Coronary artery (tissue), 2 donors: ENCODE data around the gene PRDM10.

ENCODE experiments used
- DNase-seq: peaks from one replicate; pipeline ENCODE4 v3.0.0-alpha.2; 2017; ENCODE audit warnings: low spot score
- H3K27ac ChIP-seq, 2 donors: fragments of 200-600 bp; sonication (generic); one replicate each; pipeline ENCODE4 v1.5.1; 2016 to 2019
- H3K4me3 ChIP-seq: fragments of 200-600 bp; sonication (generic); 2 replicates; pipeline ENCODE4 v1.5.1; 2016; ENCODE audit warnings: mild to moderate bottlenecking, moderate library complexity
- TF ChIP-seq, protein P1 (sequence below): fragments of 200-600 bp; sonication (generic); IDR thresholded peaks from one replicate; pipeline ENCODE4 v1.5.1; 2019; ENCODE audit warnings: antibody characterized with exemption

Gene PRDM10

GRCh38 chr11:129910360-129910759, 92.3 kb downstream of the PRDM10 start:
- TF ChIP-seq, protein P1, sequence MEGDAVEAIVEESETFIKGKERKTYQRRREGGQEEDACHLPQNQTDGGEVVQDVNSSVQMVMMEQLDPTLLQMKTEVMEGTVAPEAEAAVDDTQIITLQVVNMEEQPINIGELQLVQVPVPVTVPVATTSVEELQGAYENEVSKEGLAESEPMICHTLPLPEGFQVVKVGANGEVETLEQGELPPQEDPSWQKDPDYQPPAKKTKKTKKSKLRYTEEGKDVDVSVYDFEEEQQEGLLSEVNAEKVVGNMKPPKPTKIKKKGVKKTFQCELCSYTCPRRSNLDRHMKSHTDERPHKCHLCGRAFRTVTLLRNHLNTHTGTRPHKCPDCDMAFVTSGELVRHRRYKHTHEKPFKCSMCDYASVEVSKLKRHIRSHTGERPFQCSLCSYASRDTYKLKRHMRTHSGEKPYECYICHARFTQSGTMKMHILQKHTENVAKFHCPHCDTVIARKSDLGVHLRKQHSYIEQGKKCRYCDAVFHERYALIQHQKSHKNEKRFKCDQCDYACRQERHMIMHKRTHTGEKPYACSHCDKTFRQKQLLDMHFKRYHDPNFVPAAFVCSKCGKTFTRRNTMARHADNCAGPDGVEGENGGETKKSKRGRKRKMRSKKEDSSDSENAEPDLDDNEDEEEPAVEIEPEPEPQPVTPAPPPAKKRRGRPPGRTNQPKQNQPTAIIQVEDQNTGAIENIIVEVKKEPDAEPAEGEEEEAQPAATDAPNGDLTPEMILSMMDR: no peak
- Histone ChIP-seq H3K4me3 (no peak overlapping the region), H3K27ac (no peak overlapping the region)
- no peak for DNase-seq

GRCh38 chr11:129905402-129905801, 97.2 kb downstream of the PRDM10 start:
- DNase-seq: no peak

GRCh38 chr11:129896062-129896461, 106.6 kb downstream of the PRDM10 start:
- TF ChIP-seq, protein P1: no peak
- Histone ChIP-seq H3K27ac (peak overlapping the region; percentile 69 to 92), H3K4me3 (peak overlapping the region; percentile 100)
- DNase-seq: no peak

More at GRCh38 chr11:129905402-129905801, 97.2 kb downstream of the PRDM10 start:
- TF ChIP-seq, protein P1: no peak
- Histone ChIP-seq H3K4me3 (no peak overlapping the region), H3K27ac (no peak overlapping the region)

DNA sequence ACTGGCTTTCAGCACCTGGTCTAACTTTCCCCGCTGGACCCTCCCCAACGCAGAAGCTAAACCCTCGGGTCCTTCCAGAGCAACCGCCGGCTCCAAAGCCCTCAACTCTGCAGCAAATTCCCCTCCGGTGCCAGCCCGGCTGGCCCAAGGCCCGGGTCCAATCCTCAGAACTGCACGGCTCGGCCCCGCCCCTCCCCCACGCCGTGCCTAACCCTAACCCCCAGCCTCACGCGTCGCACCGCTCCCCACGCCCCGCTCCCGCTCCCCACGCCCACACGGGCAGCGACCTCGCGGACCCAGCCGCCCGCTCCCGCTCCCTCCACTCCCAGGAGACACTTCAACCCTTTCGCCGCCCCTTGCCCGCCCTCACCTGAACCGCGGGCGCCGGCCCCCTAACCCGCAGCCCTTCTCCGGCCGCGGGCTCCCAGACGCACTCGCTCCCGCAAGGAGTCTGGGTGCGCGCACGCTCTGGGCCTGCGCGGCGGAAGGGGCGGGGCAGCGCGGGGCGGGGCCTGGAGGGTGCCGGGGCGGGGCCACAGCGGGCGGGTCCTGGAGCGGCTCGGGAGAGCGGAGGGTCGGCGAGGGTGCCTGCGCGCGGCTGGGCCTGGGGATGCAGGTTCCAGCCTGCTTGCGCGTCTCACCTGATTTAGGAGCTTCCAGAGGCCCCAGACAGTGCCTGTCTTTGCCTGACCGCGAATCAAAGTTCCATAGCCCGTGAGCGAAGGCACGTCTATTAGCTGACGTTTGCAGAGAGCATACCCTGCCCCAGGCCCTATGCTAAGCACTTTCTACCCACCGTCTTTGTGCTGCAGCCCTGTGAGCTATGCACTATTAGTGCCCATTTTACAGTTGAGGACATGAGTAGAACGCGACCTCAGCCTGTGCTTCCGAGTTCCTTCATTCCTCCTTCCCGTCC, 107.3 kb downstream of the PRDM10 start, which contains the start of gene NFRKB:
Gene NFRKB (minus strand): TSS at position 453 of the 916 bp plus-strand sequence. CDS start 2,729 bp downstream, outside the sequence.
- peak; percentile 86 for DNase-seq
- Histone ChIP-seq H3K27ac (peak within 1 kb of the TSS; percentile 69 to 92), H3K4me3 (peak within 1 kb of the TSS; percentile 100)
- TF ChIP-seq, protein P1: no peak

- H3K4me3 ChIP-seq: peak overlapping the region; percentile 100
- peak overlapping the region; percentile 69 to 92 for H3K27ac ChIP-seq
- TF ChIP-seq, protein P1: no peak
- DNase-seq: no peak
Measured at GRCh38 chr11:129894278-129895125, 108.1 kb downstream of the PRDM10 start.

DNA sequence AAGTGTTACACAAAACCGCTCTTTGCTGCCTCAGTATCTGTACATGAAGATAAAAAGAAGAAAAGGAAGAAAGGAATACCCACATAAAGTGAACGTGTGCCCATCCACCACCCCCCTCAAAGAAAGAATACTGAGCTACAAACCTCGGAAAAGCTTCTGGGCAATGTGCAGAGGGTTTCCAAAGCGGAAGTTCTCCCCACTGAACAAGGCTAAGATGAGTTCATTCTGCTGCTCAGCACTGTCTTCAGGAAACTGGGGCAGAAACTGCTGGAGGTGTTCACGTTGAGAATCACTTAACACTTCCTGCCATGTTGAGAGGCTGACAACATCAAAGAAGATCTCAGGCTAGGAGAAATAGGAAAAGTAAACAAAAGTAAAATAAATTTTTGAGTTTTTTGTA, 114.2 kb downstream of the PRDM10 start:
- no peak overlapping the region for H3K4me3 ChIP-seq
- no peak overlapping the region for H3K27ac ChIP-seq
- TF ChIP-seq, protein P1: no peak
- DNase-seq: no peak
